Glomerular visceral epithelial cell (primary cell): ENCODE results near the gene ITGA8.
A peak's percentile ranks its signal among the peaks of the same experiment; 100 is the strongest.
"Not testable (repeated sequence)": the region's sequence is repeated elsewhere in the genome, so short reads cannot be mapped to it uniquely, and the experiment has no call there.

Experiments
- DNase-seq: peaks from one replicate; pipeline ENCODE4 v3.0.0-alpha.2; 2016; ENCODE audit errors: extremely low spot score

The ITGA8 gene

DNA sequence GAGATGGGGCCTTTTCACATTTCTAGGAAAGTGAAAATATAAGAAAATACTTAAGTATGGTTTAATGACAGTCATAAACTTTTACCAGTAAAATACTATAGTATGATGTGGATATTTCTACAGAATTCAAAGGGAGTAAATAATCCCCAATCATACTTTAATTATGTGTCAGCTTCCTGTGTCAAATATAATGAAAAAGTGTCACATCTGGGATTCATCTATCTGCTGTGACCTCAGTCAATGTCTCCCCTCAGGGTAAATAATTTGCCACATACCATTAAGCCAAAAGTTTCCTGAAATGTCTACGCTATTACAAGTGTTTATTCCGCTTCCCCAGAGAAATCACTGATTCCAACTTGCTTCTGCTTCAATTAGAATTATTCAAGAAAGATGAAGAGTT is 110.5 kb downstream of the ITGA8 start:
- DNase-seq, result no peak

DNA sequence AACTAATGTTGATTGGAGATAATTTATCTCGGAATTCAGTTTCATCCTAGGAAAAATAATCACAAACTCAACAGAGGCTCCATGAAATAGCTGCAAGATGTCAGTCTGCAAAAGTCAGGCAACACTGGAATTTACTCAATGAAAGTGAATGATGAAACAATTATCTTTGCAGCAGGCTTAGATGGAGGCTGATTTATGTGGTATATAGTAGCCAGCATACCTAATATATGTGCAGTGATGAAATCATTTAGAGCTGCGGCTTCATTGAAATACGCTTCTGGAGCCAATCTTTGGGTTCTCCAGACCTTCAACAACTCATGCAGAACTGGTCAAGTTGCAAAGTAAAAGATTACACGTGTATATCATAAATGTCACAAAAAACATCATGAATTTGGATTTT is 113.3 kb downstream of the ITGA8 start:
- DNase-seq, result no peak

DNA sequence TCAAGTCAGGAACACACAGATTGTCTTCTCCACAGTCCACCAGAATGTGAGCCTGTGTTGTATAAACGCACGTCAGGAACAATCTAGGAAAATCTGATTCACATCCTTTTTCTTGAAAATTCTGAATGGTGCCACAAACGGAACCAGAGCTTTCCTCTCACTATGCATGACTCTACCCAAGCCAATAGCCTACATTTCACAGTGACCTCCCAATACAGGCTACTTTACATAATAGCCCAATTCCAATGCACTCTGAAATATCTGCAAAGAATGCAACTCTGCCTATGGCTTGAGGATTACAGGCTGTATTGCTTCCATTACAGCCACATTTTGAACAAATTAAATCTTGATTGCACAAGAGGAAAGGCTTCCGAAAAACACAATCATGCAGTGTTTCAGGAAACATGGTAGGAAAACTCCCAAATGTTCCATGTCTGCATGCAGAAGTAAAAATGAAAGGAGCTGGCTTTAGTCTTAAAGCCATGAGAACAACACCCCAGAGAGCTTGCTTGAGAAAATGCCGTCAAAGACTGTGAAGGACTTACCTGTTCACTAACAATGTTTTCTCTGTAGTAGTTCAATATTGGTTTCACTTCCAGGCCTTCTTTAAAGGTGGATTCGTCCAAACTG is 113.9 kb downstream of the ITGA8 start:
- no peak for DNase-seq

DNA sequence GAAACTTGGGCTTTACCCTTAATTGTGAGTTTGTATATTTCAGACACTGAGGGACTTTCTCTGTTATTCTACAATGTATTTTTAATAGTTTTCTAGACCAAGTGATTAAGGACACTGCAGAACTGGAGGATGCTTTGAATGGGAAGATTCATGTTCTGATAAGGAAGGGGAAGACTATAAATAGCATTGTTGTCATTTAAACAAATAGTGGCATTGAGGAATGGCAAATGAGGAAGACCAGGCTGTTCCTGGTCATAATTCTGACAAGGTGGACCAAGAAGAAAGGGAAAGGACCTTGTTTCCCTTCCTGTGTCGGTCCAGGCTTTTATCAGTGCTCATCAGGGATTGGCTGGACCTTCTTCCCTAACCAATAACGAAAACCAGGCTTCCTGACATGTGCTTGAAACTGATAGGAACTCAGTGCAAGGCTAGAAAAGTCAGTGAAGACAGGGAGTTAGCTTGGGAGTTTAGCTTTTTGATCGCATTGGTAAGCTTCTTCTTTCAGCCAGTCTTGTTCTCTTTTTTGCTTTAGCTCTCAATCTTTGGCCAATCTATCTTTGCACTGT is 116.2 kb downstream of the ITGA8 start:
- DNase-seq, result no peak

DNA sequence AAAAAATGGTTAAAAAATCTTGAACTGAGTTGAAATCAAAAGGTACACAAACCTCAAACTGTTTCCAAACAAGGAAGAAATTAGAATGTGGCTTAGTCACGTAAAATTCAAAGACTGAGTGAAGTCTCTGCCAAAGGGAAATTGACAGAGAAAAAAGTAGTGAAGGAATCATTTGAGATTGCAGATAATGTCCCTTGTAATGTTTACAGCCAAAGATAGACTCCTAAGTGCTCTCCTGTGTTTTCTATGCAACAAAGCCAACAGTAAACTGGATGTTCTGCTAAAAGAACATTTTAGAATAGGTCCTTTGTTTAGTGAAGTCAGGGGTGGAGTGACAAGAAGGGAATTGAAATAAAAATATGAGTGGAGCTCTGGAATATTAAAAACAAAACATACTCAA is 117.9 kb downstream of the ITGA8 start:
- no peak for DNase-seq

DNA sequence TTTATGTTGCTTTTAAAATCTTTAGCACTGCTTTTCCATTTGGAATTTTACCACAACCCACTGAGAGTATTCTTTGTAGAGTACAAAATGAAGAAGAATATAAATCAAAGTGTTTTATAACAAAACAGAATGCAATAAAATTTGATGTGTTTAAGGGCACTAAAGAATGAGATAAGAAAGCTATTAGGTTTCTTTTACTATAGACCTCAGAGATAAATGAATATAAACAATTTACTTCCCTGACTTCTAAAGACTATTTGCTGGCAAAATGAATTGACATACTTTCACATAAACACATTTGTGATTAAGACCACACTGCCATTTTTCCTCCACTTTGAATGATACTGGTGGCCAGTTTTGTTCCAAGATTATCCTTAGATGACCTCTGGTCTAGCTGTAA is 124.5 kb downstream of the ITGA8 start:
- DNase-seq, result no peak

DNA sequence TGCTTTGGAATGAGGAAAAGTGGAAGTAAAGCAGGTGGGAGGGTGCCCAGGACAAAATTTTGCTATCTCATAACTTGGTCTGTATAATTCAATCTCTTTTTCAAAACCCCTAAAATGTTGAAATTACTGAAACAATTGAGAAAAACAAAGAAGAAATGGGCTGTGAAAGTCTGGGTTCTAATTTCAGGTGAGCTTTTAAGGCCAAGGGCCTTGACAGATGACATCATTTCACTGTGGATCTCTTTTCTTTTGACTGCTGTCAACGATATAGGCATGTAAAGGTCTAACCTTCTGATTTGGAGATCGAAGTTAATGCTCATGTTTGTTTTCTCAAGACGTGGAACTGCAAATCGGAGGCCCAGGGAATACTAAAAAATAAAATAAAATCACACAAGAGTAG is 127.8 kb downstream of the ITGA8 start:
- no peak for DNase-seq

DNA sequence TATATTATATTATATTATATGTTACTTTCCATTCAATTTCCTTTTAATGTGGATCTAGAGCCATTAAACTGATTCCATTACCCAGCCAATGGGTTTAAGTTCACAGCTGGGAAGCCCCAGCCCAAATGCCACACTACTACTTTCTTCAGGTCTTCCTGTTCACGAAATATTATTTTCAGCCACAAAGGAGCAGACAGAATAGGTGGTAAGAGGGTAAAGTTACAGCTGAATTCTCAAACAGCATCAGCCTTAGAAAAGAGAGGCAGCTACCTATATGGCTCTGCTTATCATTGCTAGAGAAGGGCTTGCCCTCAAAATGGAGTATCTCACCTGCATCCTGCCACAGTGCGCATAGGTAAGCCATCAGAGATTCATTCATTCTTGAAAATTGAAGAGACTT is 128.3 kb downstream of the ITGA8 start:
- DNase-seq, result no peak

DNA sequence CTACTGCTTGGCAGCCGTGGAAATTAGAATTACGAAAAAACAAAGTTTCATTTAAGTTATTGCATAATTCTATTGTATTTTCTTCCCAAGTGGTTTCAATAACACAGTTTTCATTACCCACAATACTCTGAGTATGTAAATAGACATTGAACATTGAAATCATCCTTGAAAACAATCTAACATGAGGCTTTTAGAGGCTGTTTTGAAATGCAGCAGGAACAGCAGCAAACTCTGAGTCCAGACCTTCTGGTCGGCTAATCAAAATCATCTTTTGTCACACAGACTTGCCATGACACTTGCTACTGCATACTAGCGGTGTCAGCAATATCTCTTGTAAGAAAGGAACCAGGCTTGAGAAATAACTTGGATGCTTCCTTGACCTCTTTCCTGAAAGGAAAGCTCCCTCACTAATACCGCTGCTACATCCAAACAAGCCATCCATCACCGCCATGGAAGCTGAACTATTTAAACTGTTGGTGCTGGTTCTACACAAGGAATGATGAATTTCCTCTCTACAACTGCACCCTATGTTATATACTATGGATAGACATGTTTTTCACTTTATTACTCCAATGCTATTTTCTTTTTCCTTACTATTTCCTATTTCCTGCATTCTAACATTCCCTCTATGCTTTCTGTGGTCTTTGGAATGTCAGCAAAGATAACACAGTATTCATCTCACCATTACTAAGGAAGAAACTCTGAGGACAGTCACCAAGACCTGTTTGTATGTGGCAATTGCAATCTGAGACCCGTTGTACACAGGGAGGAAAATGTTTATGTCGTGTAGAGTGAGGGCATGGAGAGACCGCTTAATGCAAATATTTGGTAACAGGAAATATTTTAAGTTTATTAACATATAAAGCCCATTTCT is 130.8 kb downstream of the ITGA8 start:
- no peak for DNase-seq

DNA sequence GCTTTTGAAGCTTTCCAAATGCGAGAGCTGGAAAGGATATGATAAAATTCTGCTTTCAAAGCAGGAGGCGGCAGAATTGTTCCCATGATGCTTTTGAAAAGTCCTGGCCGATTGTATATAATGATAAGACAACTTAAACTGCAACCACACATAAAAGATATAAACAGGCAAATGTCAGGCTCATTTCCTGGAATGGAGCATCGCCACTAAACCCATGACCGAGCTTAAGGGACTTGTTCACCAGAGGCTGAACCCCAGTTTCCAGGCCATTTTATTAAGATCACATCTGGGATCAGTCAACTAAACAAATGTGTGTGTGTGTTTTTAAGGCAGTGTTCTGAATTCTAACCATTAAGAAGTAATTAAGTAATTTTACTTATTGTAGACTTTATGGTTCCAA is 131.6 kb downstream of the ITGA8 start:
- DNase-seq, result no peak

DNA sequence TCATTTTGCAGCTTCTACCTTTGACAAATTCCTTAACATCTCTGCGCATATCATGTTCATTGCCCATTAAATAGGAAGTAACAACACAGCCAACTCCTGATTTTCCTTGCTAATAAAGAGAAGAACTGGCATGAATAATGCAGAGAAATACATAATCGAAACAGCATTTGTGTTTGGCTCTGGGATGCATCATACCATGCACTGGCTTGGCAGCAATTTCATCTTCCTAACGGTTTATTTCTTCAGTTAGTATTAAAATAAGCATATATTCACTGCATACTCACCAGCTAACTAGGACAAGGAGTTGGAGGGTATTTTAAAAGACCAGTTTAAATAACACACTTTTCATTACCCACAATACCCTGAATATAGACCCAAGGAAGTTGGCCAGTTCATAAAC is 132.5 kb downstream of the ITGA8 start:
- no peak for DNase-seq

DNA sequence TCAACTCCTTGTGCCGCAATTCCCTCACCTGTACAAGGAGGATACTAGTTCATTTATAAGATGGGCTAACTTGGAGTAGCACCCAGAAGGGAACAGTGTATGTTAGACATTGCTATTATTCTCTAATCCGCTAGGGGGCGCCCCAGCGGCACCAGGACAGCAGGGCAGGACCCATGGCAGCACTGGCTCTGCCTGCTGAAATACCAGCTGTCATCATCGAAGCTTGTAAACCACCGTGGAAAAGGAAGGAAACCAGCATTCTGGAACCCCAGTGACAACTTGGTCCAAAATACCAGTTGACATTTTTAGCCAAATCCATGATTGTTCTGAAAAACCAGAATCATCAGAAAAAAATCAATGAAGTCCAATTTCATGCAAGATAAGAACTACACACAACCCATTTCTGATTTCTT is 134.4 kb downstream of the ITGA8 start:
- DNase-seq, result peak; percentile 58

DNA sequence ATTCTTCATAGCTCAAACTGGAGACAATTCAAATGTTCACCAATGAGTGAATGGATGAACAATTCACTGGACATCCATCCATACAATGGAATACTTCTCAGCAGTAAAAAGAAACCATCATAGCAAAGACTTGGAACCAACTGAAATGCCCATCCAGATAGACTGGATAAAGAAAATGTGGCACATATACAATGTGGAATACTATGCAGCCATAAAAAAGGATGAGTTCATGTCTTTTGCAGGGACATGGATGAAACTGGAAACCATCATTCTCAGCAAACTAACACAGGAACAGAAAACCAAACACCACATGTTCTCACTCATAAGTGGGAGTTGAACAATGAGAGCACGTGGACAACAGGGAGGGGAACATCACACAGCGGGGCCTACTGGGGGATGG is 136.8 kb downstream of the ITGA8 start:
- DNase-seq, result not testable (repeated sequence)

DNA sequence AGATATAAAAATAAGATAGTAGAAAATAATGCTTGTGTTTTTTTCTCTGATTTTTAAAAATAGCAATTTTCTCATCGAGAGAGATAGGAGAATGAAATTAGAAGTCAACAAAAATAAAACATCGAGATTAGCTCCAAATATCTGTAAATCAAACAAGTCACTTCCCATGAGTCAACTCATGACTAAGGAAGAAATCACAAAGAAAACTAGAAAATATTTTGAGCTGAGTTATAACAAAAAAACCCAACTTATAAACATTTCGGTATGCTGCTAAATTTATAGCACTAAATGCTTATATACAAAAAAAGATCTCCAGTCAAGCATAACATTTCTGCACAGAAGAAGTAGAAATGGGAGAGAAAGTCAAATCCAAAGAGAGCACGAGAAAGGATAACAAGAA is 140.1 kb downstream of the ITGA8 start:
- no peak for DNase-seq

DNA sequence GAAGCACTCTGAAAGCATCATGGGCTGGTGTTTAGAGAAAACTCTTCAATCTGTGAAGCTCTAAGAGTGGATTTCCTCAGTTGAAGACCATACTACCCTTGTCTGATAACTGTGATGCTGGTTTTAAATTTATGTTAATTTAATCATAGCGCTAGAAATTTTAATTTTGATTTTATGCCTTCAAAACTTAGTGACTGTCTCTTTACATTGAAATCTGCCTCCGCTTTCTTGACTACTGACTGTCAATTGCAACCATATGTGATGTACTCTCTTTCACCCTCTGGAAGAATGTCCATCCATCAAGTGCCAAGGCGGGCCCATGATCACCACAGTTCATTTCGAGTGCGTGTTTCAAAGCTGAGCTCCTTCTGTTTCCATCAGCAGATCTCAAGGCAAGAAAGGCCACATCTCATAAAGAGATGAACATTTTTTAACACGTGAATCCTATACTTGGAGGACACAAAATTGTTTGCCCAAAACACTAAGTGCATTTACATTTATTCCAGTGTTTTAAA is 147.1 kb downstream of the ITGA8 start:
- no peak for DNase-seq

DNA sequence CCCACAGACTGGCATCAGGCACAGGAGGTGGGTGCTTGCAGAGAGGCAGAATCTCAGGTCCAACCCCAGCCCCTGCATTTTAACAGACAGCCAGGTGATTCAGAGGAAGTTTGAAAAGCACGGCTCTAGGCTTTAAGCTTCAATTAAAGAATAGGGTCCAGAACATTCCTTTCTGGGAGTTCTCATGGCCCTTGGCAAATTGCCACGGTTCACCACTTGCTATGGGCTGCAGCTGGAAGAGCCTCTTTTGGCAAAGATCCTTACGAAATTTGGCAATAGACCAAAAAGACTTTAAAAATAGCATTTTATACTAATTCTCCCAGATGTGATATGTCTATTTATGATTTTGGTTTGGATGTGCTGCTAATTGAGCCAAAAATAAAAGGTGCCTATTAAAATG is 148.1 kb downstream of the ITGA8 start:
- no peak for DNase-seq

DNA sequence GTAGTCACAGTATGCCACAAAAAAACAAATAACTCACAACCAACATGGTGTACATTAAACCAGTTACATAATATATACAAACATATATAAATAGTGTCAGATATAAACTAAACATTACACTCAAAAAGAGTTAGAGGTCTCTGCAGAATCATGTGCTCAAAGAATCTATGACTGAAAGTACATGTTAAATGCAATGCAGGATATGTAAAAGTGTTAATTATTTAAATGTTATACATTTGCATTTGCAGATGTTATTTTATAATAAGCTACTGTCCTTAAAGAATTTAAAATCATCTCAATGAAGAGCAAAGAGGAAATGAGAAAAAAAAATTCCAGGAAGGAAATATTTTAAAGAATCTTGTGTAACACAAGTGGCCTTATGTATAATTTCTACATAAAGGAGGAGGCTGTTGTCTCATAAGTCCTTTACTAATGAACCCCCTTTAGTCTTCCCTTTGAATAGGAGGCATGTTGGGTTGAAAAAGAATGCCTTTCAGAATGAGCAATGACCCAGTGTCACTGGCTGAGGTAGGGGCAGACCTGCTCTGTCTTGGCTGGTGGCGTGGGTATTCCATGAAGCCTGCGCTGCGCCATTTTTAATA is 148.9 kb downstream of the ITGA8 start:
- DNase-seq, result no peak

DNA sequence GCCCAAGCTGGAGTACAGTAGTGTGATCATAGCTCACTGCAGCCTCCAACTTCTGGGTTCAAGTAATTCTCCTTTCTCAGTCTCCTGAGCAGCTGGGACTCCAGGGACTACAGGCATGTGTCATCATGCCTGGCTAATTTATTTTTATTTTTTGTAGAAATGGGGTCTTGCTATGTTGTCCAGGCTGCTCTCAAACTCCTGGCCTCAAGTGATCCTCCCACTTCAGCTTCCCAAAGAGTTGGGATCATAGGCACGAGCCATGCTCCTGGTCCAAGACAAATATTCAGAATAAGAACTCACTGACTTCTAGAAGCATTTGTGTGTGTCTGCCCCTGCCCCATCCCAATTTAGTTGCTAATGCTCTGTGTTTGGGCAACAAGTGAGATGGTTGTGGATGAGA is 151.8 kb downstream of the ITGA8 start:
- DNase-seq, result no peak

DNA sequence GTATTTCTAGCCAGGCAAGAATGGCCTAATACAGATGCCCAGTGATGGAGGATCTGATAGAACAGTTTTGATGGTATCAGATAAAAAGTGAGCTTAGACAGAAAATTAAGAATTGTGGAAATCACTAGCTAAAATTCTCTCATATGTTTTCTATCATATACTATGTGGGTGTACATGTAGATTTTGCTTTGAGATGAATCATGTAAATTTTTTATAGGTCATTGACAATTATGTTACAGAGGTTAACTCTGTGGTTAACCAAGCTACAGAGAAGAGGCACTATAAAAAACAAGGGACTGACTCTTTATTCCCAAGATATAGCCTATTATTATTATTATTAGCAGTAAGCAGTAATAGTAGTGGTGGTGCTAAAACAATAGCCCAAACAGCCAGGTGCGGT is 156.5 kb downstream of the ITGA8 start:
- no peak for DNase-seq

DNA sequence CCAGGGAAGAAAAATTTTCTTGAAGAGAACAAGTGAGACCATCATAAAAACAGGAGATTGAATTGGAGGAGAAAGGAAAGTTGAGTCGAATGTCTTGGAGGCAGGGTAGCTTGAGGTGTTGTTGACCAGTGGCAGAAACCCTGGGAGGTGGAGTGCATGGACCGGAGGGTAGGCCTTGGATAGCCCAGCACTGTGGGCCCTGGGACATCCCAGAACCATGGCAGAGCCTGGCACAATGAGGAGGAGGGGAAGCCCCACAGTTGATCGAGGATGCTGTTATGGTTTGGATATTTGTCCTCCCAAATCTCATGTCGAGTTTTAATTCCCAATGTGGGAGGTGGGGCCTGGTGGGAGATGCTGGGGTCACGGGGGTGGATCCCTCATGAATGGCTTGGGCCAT is 157.1 kb downstream of the ITGA8 start:
- DNase-seq, result no peak

DNA sequence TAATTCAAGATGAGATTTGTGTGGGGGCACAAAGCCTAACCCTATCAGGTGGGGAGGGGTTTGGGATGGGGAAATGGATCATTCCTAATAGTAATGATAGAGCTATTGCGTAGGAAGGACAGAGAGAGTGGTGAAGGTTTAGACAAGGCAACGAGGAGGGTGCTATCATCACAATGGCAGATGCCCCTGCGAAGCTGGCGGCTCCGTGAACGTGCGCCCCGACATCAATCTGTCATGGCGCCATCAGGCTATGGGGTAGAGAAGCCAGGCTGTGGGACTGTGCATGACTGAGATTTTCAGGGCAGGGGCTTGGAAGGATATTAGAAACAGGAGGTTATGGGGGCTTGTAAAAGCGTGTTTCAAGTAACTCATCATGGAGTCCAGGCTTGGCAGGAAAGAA is 157.6 kb downstream of the ITGA8 start:
- no peak for DNase-seq

DNA sequence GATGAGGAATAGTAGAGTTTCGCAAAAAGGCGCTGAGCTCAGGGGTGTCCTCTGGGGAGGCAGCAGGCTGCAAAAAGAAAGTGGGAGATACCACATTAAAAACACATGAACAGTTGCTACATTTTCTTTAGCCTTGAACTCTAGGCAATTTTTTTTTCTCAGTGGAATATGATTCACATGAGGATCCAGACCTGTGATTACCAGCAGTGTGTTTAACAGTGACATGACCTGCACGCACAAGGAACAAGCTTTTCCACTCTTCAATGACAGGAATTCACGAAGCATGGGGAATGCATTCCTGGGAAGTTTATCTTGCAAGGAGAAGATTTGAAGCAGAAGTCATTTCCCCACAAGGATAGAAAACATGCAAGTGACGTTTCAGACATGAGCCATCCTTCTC is 161.6 kb downstream of the ITGA8 start:
- DNase-seq, result no peak

DNA sequence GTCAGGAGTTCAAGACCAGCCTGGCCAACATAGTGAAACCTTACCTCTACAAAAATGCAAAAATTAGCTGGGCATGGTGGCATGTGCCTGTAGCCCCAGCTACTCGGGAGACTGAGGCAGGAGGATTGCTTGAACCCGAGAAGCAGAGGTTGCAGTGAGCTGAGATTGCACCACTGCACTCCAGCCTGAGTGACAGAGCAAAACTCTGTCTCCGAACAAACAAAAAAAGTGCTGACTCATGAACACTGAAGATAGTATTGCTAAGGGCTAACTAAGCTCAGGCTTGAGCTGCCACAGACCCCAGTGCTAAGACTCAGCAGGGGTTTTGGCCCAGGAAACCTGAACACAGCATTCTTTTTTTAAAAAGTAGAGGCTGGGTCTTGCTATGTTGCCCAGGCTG is 162.6 kb downstream of the ITGA8 start:
- not testable (repeated sequence) for DNase-seq
